ENCODE data around the gene ZNF207.

GRCh38 chr17:32426894-32427293, 76.9 kb downstream of the ZNF207 start:
- no peak for TF ChIP-seq CTCF (IDR thresholded peaks at IDR 0.05)
- TF ChIP-seq POLR2A (IDR thresholded peaks at IDR 0.05): no peak

Data from esophagus squamous epithelium (tissue), 4 donors.